ENCODE data around the gene OR6Q1.

The OR6Q1 gene

GRCh38 chr11:58043379-58043778 lies 12.6 kb downstream of the OR6Q1 start:
- DNase-seq, result no peak
- Histone ChIP-seq H3K9me3 (no peaks in the 10 kb centered on the region), H3K4me3 (no peak overlapping the region), H3K27ac (no peak overlapping the region), H3K36me3 (no peaks in the 10 kb centered on the region), H3K4me1 (no peaks in the 10 kb centered on the region), H3K27me3 (no peaks in the 10 kb centered on the region)
- intact Hi-C loops (cut with DNase I; ENCODE audit: low total_unique reads), result no loop called here
- TF ChIP-seq, protein P1, sequence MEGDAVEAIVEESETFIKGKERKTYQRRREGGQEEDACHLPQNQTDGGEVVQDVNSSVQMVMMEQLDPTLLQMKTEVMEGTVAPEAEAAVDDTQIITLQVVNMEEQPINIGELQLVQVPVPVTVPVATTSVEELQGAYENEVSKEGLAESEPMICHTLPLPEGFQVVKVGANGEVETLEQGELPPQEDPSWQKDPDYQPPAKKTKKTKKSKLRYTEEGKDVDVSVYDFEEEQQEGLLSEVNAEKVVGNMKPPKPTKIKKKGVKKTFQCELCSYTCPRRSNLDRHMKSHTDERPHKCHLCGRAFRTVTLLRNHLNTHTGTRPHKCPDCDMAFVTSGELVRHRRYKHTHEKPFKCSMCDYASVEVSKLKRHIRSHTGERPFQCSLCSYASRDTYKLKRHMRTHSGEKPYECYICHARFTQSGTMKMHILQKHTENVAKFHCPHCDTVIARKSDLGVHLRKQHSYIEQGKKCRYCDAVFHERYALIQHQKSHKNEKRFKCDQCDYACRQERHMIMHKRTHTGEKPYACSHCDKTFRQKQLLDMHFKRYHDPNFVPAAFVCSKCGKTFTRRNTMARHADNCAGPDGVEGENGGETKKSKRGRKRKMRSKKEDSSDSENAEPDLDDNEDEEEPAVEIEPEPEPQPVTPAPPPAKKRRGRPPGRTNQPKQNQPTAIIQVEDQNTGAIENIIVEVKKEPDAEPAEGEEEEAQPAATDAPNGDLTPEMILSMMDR (IDR thresholded peaks at IDR 0.05), result no peak

- DNase-seq, result no peak
- Histone ChIP-seq H3K27me3 (no peaks in the 10 kb centered on the region), H3K4me3 (no peak overlapping the region), H3K36me3 (no peaks in the 10 kb centered on the region), H3K4me1 (no peaks in the 10 kb centered on the region), H3K9me3 (no peaks in the 10 kb centered on the region), H3K27ac (no peak overlapping the region)
- TF ChIP-seq, protein P1 (IDR thresholded peaks at IDR 0.05), result no peak
- intact Hi-C loops (cut with DNase I; ENCODE audit: low total_unique reads), result no loop called here
Observed at GRCh38 chr11:58046231-58046630, 15.5 kb downstream of the OR6Q1 start.

- intact Hi-C loops (cut with DNase I; ENCODE audit: low total_unique reads), result no loop called here
- Histone ChIP-seq H3K9me3 (no peaks in the 10 kb centered on the region), H3K27ac (no peak overlapping the region), H3K27me3 (no peaks in the 10 kb centered on the region), H3K4me3 (no peak overlapping the region), H3K4me1 (no peaks in the 10 kb centered on the region), H3K36me3 (no peaks in the 10 kb centered on the region)
- DNase-seq, result no peak
- TF ChIP-seq, protein P1 (IDR thresholded peaks at IDR 0.05), result no peak
Observed at GRCh38 chr11:58047818-58048217, 17.1 kb downstream of the OR6Q1 start.

- intact Hi-C loops (cut with DNase I; ENCODE audit: low total_unique reads), result no loop called here
- Histone ChIP-seq H3K27ac (no peak overlapping the region), H3K36me3 (no peaks in the 10 kb centered on the region), H3K4me1 (peaks cover 0 to 22% (median 12%) of the 10 kb centered on the region in 4 donors), H3K27me3 (no peaks in the 10 kb centered on the region), H3K9me3 (no peaks in the 10 kb centered on the region), H3K4me3 (no peak overlapping the region)
- TF ChIP-seq, protein P1 (IDR thresholded peaks at IDR 0.05), result no peak
- no peak for DNase-seq
Observed at GRCh38 chr11:58055806-58056401, 25.2 kb downstream of the OR6Q1 start.

GRCh38 chr11:58057481-58057880 lies 26.7 kb downstream of the OR6Q1 start:
- TF ChIP-seq, protein P1 (IDR thresholded peaks at IDR 0.05), result no peak
- H3K36me3 ChIP-seq, result no peaks in the 10 kb centered on the region
- DNase-seq, result no peak
- H3K9me3 ChIP-seq, result no peaks in the 10 kb centered on the region
- intact Hi-C loops (cut with DNase I; ENCODE audit: low total_unique reads), result no loop called here
- H3K4me1 ChIP-seq, result peaks cover 0 to 22% (median 12%) of the 10 kb centered on the region in 4 donors
- no peaks in the 10 kb centered on the region for H3K27me3 ChIP-seq
- H3K4me3 ChIP-seq, result no peak overlapping the region
- no peak overlapping the region for H3K27ac ChIP-seq

Measured in tibial artery (tissue), 4 donors.